Stimulated activated CD8-positive, alpha-beta memory T cell treated with anti-CD3 and anti-CD28 coated beads, Interleukin-12 subunit alpha, Interleukin-12 subunit beta, amount 100 ng/mL, for 24 hours (primary cell): ENCODE data around the gene FLVCR1.
"Not testable (repeated sequence)": the region's sequence is repeated elsewhere in the genome, so short reads cannot be mapped to it uniquely, and the experiment has no call there.

Experiments
- DNase-seq: peaks from one replicate; pipeline ENCODE4 v3.0.0-alpha.2; 2020; ENCODE audit errors: extremely low read depth

FLVCR1 gene

GRCh38 chr1:212860713-212861581, 2.9 kb downstream of the FLVCR1 start:
- DNase-seq = no peak

- no peak for DNase-seq
Observed at GRCh38 chr1:212862111-212862690, 4.1 kb downstream of the FLVCR1 start.

DNA sequence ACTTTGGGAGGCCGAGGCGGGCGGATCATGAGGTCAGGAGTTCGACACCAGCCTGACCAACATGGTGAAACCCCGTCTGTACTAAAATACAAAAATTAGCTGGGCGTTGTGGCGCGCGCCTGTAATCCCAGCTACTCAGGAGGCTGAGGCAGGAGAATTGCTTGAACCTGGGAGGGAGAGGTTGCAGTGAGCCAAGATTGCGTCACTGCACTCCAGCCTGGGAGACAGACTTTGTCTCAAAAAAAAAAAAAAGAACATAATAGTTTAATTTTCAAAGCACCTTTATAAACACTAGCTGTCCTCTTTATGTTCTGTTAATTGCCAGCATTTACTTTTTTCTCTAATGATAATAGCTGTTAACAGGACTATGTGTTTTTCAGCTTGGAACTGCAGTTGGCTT, 5.3 kb downstream of the FLVCR1 start:
- not testable (repeated sequence) for DNase-seq

DNA sequence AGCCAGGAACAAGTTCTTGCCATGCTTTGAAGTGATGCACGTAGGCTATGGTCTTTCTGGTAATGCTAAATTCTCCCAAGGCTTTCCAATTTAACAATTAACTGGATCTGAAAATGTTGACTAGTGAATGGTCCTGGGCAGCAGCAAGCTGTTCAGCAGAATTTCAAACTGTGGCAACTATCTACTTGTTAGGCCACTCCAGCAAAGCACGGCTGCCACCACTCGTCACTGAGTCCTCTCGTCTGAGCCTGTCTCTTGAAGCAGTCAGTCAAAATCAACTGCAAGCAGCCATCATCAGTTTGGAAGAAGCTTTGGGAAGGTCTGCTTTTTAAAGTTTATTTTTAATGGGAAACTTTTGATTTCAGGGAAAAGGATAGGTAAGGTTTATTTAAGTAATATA, 6.1 kb downstream of the FLVCR1 start:
- DNase-seq = no peak

- DNase-seq = no peak
Observed at GRCh38 chr1:212867192-212867591, 9.1 kb downstream of the FLVCR1 start.

- DNase-seq = no peak
Observed at GRCh38 chr1:212871976-212872375, 13.9 kb downstream of the FLVCR1 start.

DNA sequence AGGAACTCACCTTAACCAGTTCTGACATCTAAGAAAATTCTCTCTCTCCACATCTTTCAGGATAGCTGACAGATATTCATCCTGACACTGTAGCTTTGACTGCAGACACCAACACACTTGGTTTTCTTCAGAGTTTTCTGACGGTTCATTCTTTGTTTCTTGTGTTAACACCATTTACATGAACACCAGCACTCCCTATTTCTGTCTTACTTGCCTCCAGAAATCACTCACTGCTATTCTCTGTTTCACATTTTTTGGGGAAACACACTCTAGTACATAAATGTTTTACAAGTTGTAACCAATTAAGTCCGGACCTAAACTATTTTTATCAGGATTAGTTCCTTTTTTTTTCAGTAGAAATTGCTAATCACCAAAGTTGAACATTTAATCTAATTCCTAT, 15.4 kb downstream of the FLVCR1 start:
- no peak for DNase-seq

- no peak for DNase-seq
Observed at GRCh38 chr1:212878418-212878817, 20.3 kb downstream of the FLVCR1 start.

DNA sequence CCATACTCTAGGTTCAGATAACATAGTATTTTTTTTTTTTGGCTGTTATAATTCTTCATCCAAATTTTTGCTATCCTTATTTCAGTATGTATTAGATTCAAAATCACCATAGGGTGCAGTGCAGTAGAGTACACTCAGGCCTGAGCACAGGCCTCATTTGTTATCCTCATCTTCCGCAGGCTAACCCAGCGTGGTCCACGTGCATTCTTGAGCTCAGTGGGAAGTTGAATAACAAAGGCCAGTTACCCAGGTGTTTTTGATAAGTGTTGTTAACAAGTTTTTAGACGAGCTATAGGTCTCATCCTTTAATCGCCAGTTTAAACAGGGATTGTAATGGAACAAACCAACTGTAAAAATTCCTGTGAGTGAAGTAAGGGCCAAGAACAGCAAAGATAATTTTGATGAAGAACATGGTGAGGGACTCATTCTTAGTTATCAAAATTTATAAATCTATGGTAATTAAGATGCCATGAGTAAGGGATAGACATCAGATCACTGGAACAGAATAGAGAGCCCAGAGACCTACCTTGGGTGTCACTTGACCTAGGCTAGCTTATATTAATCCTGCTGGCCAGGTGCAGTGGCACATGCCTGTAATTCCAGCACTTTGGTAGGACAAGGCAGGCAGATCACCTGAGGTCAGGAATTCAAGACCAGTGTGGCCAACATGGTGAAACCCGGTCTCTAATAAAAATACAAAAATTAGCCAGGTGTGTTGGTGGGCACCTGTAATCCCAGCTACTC, 22.0 kb downstream of the FLVCR1 start:
- DNase-seq = no peak

- no peak for DNase-seq
Observed at GRCh38 chr1:212884592-212884991, 26.5 kb downstream of the FLVCR1 start.

GRCh38 chr1:212892108-212892507, 34.0 kb downstream of the FLVCR1 start:
- DNase-seq = no peak

- no peak for DNase-seq
Observed at GRCh38 chr1:212899845-212900244, 41.8 kb downstream of the FLVCR1 start.

DNA sequence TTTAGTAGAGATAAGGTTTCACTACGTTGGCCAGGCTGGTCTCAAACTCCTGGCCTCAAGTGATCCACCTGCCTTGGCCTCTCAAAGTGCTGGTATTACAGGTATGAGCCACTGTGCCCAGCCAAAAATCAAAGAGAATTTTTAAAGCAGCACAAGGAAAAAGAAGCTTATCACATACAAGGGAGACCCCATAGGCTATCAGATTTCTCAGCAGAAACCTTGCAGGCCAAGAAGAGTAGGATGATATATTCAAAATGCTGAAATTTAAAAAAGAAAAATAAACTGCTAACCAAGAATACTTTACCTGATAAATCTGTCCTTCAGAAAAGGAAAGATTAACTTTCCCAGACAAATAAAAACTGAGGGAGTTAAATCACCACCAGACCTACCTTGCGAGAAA, 43.2 kb downstream of the FLVCR1 start:
- DNase-seq = no peak

- no peak for DNase-seq
Observed at GRCh38 chr1:212902054-212902453, 44.0 kb downstream of the FLVCR1 start.

- no peak for DNase-seq
Observed at GRCh38 chr1:212903664-212904063, 45.6 kb downstream of the FLVCR1 start.

DNA sequence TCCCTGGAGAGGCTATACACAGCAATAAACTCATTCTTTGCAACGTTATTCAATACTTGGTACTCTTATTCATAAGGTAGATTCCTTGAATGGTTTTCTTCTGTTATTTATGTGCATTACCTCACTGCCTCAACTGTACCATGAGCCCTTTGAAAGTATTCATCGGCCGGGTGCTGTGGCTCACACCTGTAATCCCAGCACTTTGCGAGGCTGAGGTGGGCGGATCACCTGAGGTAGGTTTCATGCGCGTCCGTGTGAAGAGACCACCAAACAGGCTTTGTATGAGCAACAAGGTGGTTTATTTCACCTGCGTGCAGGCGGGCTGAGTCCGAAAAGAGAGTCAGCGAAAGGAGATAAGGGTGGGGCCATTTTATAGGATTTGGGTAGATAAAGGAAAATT, 50.0 kb downstream of the FLVCR1 start:
- not testable (repeated sequence) for DNase-seq

GRCh38 chr1:212908971-212909370, 50.9 kb downstream of the FLVCR1 start:
- no peak for DNase-seq

DNA sequence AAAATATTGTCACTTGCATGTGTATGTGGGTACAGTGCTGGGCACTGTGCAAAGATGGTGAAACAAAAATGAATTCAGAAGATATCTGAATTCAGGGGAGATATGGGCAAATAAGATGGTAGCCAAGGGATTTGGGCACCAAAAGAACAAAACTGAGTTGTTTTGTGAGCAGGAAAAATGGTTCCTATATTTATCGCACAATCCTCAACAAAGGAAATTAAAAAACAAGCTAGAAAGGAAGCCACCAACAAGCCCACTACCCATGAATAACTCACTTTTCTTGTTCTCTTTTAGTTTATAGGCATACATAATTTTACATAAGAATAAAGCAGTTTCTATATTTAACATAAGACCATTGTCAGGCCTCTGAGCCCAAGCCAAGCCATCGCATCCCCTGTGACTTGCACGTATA, 51.6 kb downstream of the FLVCR1 start:
- DNase-seq = no peak

DNA sequence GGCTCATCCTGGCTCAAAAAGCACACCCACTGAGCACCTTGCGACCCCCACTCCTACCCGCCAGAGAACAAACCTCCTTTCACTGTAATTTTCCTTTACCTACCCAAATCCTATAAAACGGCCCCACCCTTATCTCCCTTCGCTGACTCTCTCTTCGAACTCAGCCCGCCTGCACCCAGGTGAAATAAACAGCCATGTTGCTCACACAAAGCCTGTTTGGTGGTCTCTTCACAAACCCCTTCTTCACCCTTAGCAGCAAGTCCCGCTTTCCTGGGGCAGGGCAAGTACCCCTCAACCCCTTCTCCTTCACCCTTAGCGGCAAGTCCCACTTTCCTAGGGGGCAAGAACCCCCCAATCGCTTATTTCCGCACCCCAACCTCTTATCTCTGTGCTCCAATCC, 52.1 kb downstream of the FLVCR1 start:
- not testable (repeated sequence) for DNase-seq

DNA sequence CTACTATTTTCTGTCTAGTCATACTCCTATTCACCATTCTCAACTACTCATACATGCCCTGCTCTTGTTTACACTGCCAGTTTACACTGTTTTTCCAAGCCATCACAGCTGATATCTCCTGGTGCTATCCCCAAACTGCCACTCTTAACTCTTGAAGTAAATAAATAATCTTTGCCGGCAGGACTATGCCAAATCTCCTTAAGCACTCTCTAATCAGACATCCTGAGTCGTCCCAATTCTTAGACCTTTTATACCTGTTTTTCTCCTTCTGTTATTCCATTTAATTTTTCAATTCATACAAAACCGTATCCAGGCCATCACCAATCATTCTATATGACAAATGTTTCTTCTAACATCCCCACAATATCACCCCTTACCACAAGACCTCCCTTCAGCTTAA, 55.6 kb downstream of the FLVCR1 start:
- DNase-seq = not testable (repeated sequence)

GRCh38 chr1:212914110-212914509, 56.0 kb downstream of the FLVCR1 start:
- DNase-seq = not testable (repeated sequence)

- no peak for DNase-seq
Observed at GRCh38 chr1:212914789-212915188, 56.7 kb downstream of the FLVCR1 start.
